Eye (tissue), 1 donor: Measurements from ENCODE around the gene PFDN2.

Source experiments
- DNase-seq: peaks from one replicate; pipeline ENCODE4 v3.0.0-alpha.2; 2015

PFDN2 gene

DNA sequence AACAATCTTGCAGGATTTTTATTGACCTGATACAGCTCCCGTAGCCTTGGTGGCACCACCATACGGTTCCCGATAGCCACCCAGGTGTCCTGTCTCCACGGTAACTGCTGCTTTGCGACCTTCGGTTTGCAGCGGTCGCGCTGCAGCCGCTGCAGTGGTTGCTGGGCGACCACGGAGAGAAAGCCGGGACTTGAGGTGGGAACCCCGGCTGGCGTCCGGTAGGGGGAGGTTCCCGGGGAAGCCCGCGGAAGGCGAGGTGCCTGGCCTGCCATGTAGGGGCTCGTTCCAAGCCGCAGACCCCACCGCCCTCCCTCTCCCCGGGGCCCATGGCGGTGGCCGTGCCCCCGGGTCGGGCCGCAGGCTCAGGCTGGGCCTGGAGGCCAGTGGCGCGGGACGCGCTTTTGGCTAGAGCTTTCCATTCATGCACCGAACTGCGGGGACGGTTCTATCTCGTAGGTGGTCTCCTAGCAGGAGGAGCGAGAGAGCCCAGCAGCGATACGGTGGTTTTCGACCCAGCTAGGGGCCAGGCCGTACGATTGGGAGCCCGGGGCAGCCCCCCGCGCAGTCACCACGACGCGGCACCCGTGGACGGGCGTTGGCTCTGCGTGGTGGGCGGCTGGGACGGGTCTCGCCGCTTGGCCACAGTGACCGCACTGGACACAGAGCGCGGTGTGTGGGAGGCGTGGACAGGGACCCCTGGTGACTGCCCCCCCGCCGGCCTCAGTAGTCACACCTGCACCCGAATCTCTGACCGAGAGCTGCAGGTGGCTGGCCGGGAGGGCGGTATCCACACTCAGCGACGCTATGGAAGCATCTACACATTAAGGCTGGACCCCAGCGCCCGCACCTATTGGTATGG, 19.4 kb downstream of the PFDN2 start, which contains the start of gene KLHDC9:
Gene KLHDC9 (plus strand): TSS at position 152 of the 859 bp plus-strand sequence. CDS start 175 bp downstream, at position 327.
- peak; percentile 91 for DNase-seq

GRCh38 chr1:161096530-161096929, 21.3 kb downstream of the PFDN2 start:
- DNase-seq: peak; percentile 10

DNA sequence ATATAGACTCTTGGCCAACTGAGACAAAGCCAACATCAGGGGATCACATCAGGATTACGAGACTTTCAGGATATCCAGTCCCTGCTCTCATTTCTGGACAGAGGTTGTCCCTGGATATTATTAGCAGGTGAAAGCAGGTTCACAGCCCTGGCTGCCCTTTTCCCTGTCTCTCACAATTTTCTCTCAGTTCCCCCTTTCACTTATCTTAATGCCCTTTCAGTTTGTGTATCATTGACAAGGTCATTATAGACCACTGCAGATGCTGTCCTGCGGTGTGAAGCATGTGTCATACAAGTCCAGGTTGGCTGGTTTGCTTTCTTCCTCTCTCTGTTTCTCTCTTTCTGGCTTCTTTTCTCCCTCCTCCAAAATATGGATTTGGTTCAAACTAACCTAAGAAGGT, 21.8 kb downstream of the PFDN2 start:
- no peak for DNase-seq

DNA sequence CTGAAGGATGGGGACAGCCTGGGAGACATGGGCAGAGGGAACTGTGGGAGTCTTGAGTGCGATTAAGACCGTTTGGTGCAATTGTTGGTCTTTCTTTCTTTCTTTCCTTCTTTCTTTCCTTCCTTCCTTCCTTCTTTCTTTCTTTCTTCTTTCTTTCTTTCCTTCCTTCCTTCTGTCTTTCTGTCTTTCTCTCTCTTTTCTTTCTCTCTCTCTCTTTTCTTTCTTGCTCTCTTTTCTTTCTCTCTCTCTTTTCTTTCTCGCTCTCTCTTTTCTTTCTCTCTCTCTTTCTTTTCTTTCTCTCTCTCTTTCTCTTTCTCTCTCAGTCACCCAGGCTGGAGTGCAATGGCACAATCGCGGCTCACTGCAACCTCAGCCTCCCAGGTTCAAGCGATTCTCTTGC, 22.6 kb downstream of the PFDN2 start:
- DNase-seq: no peak

GRCh38 chr1:161094481-161094880, 23.4 kb downstream of the PFDN2 start:
- DNase-seq: no peak

- DNase-seq: no peak
Measured at GRCh38 chr1:161092621-161093028, 25.2 kb downstream of the PFDN2 start.

- no peak for DNase-seq
Measured at GRCh38 chr1:161091796-161092507, 25.9 kb downstream of the PFDN2 start.

GRCh38 chr1:161091093-161091492, 26.7 kb downstream of the PFDN2 start:
- DNase-seq: no peak

GRCh38 chr1:161090617-161091016, 27.2 kb downstream of the PFDN2 start:
- no peak for DNase-seq

GRCh38 chr1:161089938-161090337, 27.9 kb downstream of the PFDN2 start:
- no peak for DNase-seq

DNA sequence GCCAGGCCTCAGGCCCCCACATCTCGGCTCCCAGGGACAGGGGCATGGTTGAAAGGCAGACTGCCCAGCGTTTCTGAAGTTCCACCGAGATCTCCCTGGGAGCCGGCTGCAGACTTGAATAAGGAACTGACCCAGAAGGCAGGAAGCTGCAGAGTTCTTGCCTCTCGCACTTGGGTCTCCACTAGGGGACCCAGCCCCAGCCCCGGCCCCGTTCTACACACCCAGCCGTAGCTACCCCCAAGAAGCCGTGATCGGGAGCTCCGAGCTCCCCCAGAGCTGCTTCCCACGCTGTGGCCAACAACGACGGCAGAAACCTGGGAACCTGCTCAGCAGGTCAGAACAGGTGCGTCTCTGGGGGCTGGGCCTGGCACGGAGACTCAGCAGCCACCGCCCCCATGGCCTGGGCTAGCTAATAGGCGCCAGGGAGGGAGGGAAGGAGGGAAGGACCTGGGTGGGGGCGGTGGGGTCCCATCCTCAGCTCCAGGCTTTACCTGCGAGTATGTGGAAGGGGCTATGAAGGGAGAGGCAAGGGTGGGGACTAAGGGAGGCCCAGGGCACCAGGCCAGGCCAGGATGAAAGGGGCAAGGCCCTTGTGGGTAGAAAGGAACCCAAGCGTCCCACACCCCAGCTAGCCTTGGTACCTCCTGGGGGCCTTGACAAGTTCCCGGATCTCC, 28.4 kb downstream of the PFDN2 start, which contains the start of gene NECTIN4:
Gene NECTIN4 (minus strand): TSS at position 308 of the 674 bp plus-strand sequence. CDS start 262 bp downstream, at position 46.
- DNase-seq: no peak

- DNase-seq: no peak
Measured at GRCh38 chr1:161088587-161089110, 29.2 kb downstream of the PFDN2 start.

- DNase-seq: no peak
Measured at GRCh38 chr1:161086457-161086856, 31.4 kb downstream of the PFDN2 start.

DNA sequence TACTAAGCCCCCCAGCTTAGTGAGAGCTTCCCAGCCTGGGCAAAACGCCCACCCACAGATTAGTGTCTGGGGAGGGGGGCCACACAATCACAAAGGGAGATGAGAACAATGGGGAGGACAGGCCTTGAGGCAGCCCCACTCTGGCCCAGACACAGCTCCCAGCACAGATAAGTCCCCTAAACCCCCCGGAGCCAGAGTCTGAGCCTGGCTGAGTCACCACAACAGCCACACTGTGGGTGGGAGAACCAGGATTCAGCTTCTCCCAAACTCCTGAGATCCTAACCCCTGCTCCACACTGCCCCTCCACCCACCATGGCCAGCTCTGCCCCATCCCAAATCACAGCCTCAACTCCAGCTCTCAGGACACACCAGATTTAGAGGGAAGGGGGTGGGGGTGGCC, 32.7 kb downstream of the PFDN2 start:
- peak; percentile 7 for DNase-seq

GRCh38 chr1:161084597-161084988, 33.2 kb downstream of the PFDN2 start:
- DNase-seq: peak; percentile 19

DNA sequence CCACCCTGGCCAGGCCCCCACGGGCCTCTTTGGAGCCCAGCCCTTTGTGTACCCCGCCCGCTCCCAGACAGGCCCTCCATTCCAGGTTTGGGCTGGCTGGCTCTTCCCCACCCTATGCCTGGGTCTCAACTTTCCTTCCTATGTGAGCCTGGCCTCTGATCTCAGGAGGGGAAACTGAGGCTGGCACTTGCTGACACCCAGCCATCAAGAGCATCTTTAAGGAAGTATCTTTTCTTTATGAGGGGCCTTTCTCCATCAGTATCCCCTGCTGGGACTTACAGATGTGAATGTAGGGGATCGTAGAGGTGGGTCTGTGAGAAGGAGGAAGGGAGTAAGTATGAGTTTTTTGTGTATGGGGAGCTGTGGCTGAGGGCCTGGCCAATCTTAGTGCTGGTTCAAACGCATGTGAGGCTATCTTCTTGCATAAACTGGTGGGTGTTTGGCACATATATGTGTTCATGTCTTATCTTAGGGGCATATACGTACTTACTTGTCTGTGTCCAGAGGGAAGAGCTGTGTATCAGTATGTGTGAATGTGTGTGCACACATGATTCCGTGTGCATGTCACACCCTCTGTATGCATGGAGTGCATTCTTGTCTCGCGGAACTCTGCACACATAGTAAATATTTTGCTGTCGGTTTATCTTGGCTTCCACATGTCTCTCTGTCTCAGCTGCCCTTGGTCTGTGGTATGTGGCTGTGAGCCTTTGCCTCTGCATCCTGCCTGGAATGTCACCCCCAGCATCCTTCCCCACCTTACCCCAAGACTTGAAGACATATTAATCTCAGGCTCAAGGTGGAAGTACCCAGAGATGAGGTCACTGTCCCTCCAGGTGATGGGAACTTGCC, 33.9 kb downstream of the PFDN2 start:
- DNase-seq: no peak

GRCh38 chr1:161082996-161083747, 34.7 kb downstream of the PFDN2 start:
- peak; percentile 26 for DNase-seq

DNA sequence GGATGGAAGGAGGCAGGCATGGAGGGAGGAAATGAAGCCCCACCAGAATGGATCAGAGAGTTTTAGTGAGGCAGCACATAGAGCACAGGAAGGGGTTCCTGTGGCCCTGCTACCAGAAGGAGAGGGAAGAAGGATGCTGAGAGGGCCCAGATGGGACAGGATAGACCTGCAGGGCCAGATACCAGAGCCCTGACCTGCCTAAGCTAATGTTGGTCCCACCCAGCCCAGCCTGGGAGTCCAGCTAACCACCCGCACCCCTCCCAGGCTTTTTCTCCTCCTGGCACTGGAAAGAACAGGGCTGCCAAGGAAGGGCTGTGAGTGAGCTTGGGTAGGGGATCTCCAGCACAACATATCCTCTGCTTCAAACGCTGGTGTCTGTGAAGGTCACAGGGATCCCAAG, 35.4 kb downstream of the PFDN2 start:
- no peak for DNase-seq

GRCh38 chr1:161081519-161081918, 36.3 kb downstream of the PFDN2 start:
- no peak for DNase-seq

- DNase-seq: no peak
Measured at GRCh38 chr1:161080441-161081405, 37.1 kb downstream of the PFDN2 start.
